Right lobe of liver (tissue), 4 donors: Measurements from ENCODE around the gene CYBA.

Source experiments
- CTCF ChIP-seq, 4 donors: fragments of 200-600 bp in 3 of 4; fragments of 450-650 bp in 1 of 4; IDR thresholded peaks; one replicate each; pipeline versions ENCODE4 v1.5.1 to v1.8.0; 2016 to 2022; ENCODE audit warnings: antibody characterized with exemption in 4 of 4, mild to moderate bottlenecking in 2 of 4
- POLR2A ChIP-seq: fragments of 450-650 bp; IDR thresholded peaks from one replicate; pipeline ENCODE4 v1.6.1; 2017; ENCODE audit warnings: antibody characterized with exemption, mild to moderate bottlenecking
- donor health status: DM: no; HTN: no; CAD: no.
- donor health status: DM: no; HTN: no; CAD: no.
- donor health status: DM: no; HTN: yes; CAD: no.

- TF ChIP-seq CTCF (IDR thresholded peaks at IDR 0.05) (no peak), POLR2A (no peak)
Observed at GRCh38 chr16:88687676-88688012, 36.8 kb upstream of the CYBA start.
